HEK293 (cell line): ENCODE measurements around the gene PPP2R2D.
A peak's percentile ranks its signal among the peaks of the same experiment; 100 is the strongest.

ENCODE experiments used
- CTCF ChIA-PET: fragments of 350-600 bp; formaldehyde crosslinking; extraction: SDS; loops from one replicate; lab custom pipeline; 2021; ENCODE audit warnings: antibody characterized with exemption; lab: Yijun Ruan, JAX
- POLR2A ChIA-PET: fragments of 300-600 bp; formaldehyde crosslinking; extraction: SDS; loops from one replicate; lab custom pipeline; 2020; ENCODE audit warnings: antibody characterized with exemption, inconsistent platforms; lab: Yijun Ruan, JAX
- H3K27ac ChIP-seq: fragments of 200-500 bp; sonication (Bioruptor generic); 2 replicates; pipeline ENCODE4 v1.5.1; 2014; ENCODE audit warnings: low read depth, low read length, control low read depth, inconsistent platforms; ENCODE audit errors: extremely low read depth
- H3K36me3 ChIP-seq, 2 experiments: fragments of 200-500 bp in 1 of 2; sonication (Bioruptor generic) in 1 of 2; 1 replicate in 1 of 2; 2 replicates in 1 of 2; pipeline ENCODE4 v1.5.1; 2014 to 2017; ENCODE audit warnings: inconsistent platforms in 2 of 2, low read length in 2 of 2; ENCODE audit not compliant: control insufficient read depth in 2 of 2, insufficient read depth in 1 of 2
- H3K4me1 ChIP-seq: fragments of 200-500 bp; sonication (Bioruptor generic); 2 replicates; pipeline ENCODE4 v1.5.1; 2014; ENCODE audit warnings: mild to moderate bottlenecking, low read length, inconsistent platforms; ENCODE audit not compliant: control insufficient read depth, insufficient read depth
- H3K4me3 ChIP-seq: 2 replicates; pipeline ENCODE4 v1.5.1; 2011; ENCODE audit warnings: low read depth, mild to moderate bottlenecking, control low read depth, low read length, moderate library complexity
- H3K9me3 ChIP-seq: fragments of 200-500 bp; sonication (Bioruptor generic); 2 replicates; pipeline ENCODE4 v1.5.1; 2014; ENCODE audit warnings: low read depth, low read length, inconsistent platforms; ENCODE audit not compliant: control insufficient read depth, insufficient read depth
- EGR2 ChIP-seq: fragments of 450-650 bp; formaldehyde crosslinking; IDR thresholded peaks from 2 replicates; pipeline ENCODE4 v1.5.1; 2016; ENCODE audit warnings: low read depth, missing biosample characterization, missing genetic modification characterization
- ELK4 ChIP-seq: IDR thresholded peaks from 2 replicates; pipeline ENCODE4 v1.6.1; 2011; ENCODE audit warnings: mild to moderate bottlenecking, low read depth, low read length, borderline replicate concordance
- HIC1 ChIP-seq: fragments of 450-650 bp; formaldehyde crosslinking; IDR thresholded peaks from 2 replicates; pipeline ENCODE4 v1.5.1; 2016; ENCODE audit warnings: missing biosample characterization, missing genetic modification characterization
- KLF10 ChIP-seq: fragments of 450-650 bp; IDR thresholded peaks from 2 replicates; pipeline ENCODE4 v1.5.1; 2018; ENCODE audit warnings: missing biosample characterization, mild to moderate bottlenecking, missing genetic modification characterization
- ZBTB8A ChIP-seq: fragments of 450-650 bp; formaldehyde crosslinking; IDR thresholded peaks from 2 replicates; pipeline ENCODE4 v1.5.1; 2016; ENCODE audit warnings: missing biosample characterization, missing genetic modification characterization
- ZFHX2 ChIP-seq: fragments of 450-650 bp; formaldehyde crosslinking; conservative IDR thresholded peaks from 2 replicates; pipeline ENCODE4 v1.5.1; 2016; ENCODE audit warnings: missing biosample characterization, missing genetic modification characterization
- ZNF19 ChIP-seq: fragments of 450-650 bp; formaldehyde crosslinking; IDR thresholded peaks from 2 replicates; pipeline ENCODE4; 2016; ENCODE audit warnings: missing biosample characterization, missing genetic modification characterization, low read depth
- ZNF214 ChIP-seq: fragments of 450-650 bp; formaldehyde crosslinking; IDR thresholded peaks from 2 replicates; pipeline ENCODE4 v1.5.1; 2017; ENCODE audit warnings: missing biosample characterization, mild to moderate bottlenecking, missing genetic modification characterization, borderline replicate concordance
- ZNF24 ChIP-seq: fragments of 450-650 bp; formaldehyde crosslinking; IDR thresholded peaks from 2 replicates; pipeline ENCODE4 v1.5.1; 2016; ENCODE audit warnings: missing biosample characterization, missing genetic modification characterization
- ZNF324 ChIP-seq: fragments of 450-650 bp; formaldehyde crosslinking; IDR thresholded peaks from 2 replicates; pipeline ENCODE4 v1.5.1; 2016; ENCODE audit warnings: missing biosample characterization, missing genetic modification characterization
- ZNF37A ChIP-seq: fragments of 450-650 bp; IDR thresholded peaks from 2 replicates; pipeline ENCODE4 v1.5.1; 2018; ENCODE audit warnings: missing biosample characterization, missing genetic modification characterization
- ZNF513 ChIP-seq: fragments of 450-650 bp; IDR thresholded peaks from 2 replicates; pipeline ENCODE4 v1.5.1; 2018; ENCODE audit warnings: missing biosample characterization, missing genetic modification characterization
- ZNF624 ChIP-seq: fragments of 450-650 bp; formaldehyde crosslinking; IDR thresholded peaks from 2 replicates; pipeline ENCODE4 v1.5.1; 2017; ENCODE audit warnings: missing biosample characterization, missing genetic modification characterization
- ZSCAN18 ChIP-seq: fragments of 450-650 bp; formaldehyde crosslinking; IDR thresholded peaks from 2 replicates; pipeline ENCODE4 v1.5.1; 2016; ENCODE audit warnings: missing biosample characterization, missing genetic modification characterization

Gene PPP2R2D

GRCh38 chr10:131961777-131962662, 61.2 kb downstream of the PPP2R2D start:
- Histone ChIP-seq H3K4me3 (no peak overlapping the region), H3K4me1 (no peaks in the 10 kb centered on the region)
- CTCF ChIA-PET = interaction anchor here (0.6 kb wide), 1 partner anchor 182 kb away, joined by 7 read pairs; no protein-coding TSS in a partner anchor
- TF ChIP-seq HIC1 (tag by site-specific recombination) (no peak), ZNF19 (no peak), ZNF624 (tag by site-specific recombination) (no peak), ZNF37A (no peak), ZNF324 (tag by site-specific recombination) (no peak), ZNF24 (tag by site-specific recombination) (no peak)
- TF ChIP-seq, all 188 proteins: peak for 0
- H3K9me3 ChIP-seq = no peaks in the 10 kb centered on the region
- peaks cover 7 to 44% of the 10 kb centered on the region in 2 experiments; a peak in 2 of 3 replicates for H3K36me3 ChIP-seq
- no peak overlapping the region for H3K27ac ChIP-seq
- POLR2A ChIA-PET = no interaction called here

GRCh38 chr10:131963350-131963749, 62.5 kb downstream of the PPP2R2D start:
- CTCF ChIA-PET = no interaction called here
- Histone ChIP-seq H3K27ac (no peak overlapping the region), H3K4me1 (no peaks in the 10 kb centered on the region)
- no peak for TF ChIP-seq ZSCAN18 (tag by site-specific recombination)
- TF ChIP-seq ELK4 = no peak
- TF ChIP-seq ZNF324 (tag by site-specific recombination) = no peak
- TF ChIP-seq ZNF624 (tag by site-specific recombination) = no peak
- no peak for TF ChIP-seq KLF10 (tag by site-specific recombination)
- TF ChIP-seq ZNF214 = no peak
- no peak for TF ChIP-seq ZNF513 (tag by site-specific recombination)
- TF ChIP-seq, all 188 proteins: peak for 0
- Histone ChIP-seq H3K4me3 (no peak overlapping the region), H3K9me3 (no peaks in the 10 kb centered on the region), H3K36me3 (peaks cover 7 to 32% of the 10 kb centered on the region in 2 experiments; a peak in 2 of 3 replicates)
- POLR2A ChIA-PET = no interaction called here

- Histone ChIP-seq H3K9me3 (no peaks in the 10 kb centered on the region), H3K36me3 (peaks cover 7 to 33% of the 10 kb centered on the region in 2 experiments; a peak in 2 of 3 replicates), H3K4me1 (no peaks in the 10 kb centered on the region), H3K4me3 (no peak overlapping the region), H3K27ac (no peak overlapping the region)
- TF ChIP-seq ZFHX2 (peak; percentile 50), EGR2 (tag by site-specific recombination) (peak; percentile 51), ZBTB8A (tag by site-specific recombination) (no peak)
- POLR2A ChIA-PET = no interaction called here
- CTCF ChIA-PET = no interaction called here
Observed at GRCh38 chr10:131963811-131964210, 63.0 kb downstream of the PPP2R2D start.
